GM21390 (cell line): Measurements from ENCODE around the gene PTBP1.
"Not testable (repeated sequence)": the region's sequence is repeated elsewhere in the genome, so short reads cannot be mapped to it uniquely, and the experiment has no call there.

ENCODE experiments used
- ATAC-seq: cut with Tn5 transposase; IDR thresholded peaks from one replicate; pipeline ENCODE4 v1.9.1; 2021; ENCODE audit not compliant: unreplicated experiment

PTBP1 gene

GRCh38 chr19:852136-853013 is 55.1 kb downstream of the PTBP1 start, which contains the start of gene ELANE:
Gene ELANE, plus strand, starts transcription at chr19:852303. Its CDS starts 26 bp downstream, at chr19:852329.
- ATAC-seq = no peak

GRCh38 chr19:853014-853585 is 55.8 kb downstream of the PTBP1 start:
- no peak for ATAC-seq

DNA sequence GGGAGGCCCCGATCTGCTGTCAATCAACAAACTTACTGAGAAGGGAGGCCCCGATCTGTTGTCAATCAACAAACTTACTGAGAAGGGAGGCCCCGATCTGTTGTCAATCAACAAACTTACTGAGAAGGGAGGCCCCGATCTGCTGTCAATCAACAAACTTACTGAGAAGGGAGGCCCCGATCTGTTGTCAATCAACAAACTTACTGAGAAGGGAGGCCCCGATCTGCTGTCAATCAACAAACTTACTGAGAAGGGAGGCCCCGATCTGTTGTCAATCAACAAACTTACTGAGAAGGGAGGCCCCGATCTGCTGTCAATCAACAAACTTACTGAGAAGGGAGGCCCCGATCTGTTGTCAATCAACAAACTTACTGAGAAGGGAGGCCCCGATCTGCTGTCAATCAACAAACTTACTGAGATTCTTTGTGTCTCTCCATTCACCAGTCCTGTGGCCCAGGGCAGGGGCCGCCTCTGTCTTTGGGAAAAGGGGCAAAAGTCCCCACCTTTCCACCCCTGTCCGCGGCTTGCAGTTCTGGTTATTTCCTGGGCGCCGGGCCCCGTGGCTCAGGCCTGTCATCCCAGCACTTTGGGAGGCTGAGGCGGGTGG is 56.5 kb downstream of the PTBP1 start:
- ATAC-seq = not testable (repeated sequence)

- ATAC-seq = no peak
These were observed 57.3 kb downstream of the PTBP1 start for GRCh38 chr19:854549-854948.

- no peak for ATAC-seq
These were observed 57.9 kb downstream of the PTBP1 start for GRCh38 chr19:855142-855541.

DNA sequence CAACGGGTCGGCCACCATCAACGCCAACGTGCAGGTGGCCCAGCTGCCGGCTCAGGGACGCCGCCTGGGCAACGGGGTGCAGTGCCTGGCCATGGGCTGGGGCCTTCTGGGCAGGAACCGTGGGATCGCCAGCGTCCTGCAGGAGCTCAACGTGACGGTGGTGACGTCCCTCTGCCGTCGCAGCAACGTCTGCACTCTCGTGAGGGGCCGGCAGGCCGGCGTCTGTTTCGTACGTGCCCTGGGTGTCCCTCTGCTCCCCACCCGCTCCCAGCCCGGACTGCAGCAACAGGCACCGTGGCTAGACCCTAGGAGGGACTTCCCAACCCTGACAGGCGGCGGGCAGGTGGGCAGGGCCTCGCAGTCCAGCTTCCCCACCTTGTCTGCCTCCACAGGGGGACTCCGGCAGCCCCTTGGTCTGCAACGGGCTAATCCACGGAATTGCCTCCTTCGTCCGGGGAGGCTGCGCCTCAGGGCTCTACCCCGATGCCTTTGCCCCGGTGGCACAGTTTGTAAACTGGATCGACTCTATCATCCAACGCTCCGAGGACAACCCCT is 58.4 kb downstream of the PTBP1 start:
- no peak for ATAC-seq

DNA sequence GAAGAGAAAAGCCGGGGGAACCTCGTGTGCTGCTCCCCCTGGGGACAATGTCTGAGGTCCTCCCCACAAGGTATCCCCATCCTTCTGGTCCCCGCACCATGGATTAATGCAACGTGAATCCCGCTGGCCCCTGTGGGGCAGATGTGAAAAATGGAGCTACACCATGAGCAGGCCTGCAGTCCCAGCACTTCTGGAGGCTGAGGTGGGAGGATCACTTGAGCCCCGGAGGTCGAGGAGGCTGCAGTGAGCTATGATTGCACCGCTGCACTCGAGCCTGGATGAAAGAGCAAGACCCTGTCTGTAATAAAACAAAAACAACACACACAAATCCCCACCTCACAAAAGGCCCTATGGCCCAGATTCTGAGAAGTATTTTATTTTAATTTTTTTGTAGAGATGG is 61.0 kb downstream of the PTBP1 start:
- ATAC-seq = no peak

DNA sequence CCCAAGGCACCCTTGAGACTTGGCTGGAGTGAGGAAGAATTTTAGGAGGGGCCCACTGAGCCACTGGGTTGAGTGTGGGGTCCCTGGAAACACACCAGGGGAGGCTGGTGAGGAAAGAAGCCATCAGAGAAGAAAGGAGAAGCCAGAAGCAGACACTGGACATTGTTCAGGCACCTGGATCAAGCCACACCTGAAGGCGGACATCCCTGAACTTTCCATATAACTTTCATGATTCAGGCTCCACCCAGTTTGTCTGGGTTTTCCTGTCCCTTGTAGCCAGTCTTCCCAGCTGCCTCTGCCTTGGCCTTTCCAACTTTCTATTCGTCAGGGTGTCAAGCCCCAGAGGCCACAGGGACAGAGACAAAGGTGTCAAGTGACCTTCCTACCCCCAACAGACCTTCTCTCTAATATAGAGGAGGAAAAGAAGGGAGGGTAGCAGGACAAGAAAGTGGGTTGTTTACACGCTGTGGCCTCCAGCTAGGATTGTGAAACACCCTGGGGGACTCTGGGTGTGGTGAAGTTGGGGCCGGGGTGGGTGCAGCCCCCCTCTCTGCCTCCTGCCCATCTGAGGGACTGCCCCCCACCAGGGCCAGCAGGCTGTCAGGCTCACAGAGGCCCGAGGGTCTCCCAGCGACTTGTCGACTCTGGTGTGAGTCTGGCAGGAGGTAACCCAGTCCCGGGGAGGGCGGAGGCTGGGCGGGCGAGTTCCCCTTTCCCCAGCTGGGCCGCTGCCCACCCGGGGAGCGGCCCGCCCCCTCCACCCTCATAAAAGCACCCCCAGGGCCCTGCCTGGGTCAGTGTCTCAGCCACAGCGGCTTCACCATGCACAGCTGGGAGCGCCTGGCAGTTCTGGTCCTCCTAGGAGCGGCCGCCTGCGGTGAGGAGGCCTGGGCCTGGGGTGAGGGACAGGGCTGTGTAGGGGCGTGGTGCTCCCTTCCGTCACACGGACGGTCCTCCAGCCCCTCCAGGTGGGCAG is 61.9 kb downstream of the PTBP1 start, which contains the start of gene CFD:
Gene CFD (plus strand): TSS at position 797 of the 976 bp plus-strand sequence. CDS start 26 bp downstream, at position 823.
- no peak for ATAC-seq

- ATAC-seq = no peak
These were observed 64.0 kb downstream of the PTBP1 start for GRCh38 chr19:861141-861755.
